HG03108 (cell line): ENCODE results near the gene HIF3A.
"Not testable (repeated sequence)": the region's sequence is repeated elsewhere in the genome, so short reads cannot be mapped to it uniquely, and the experiment has no call there.

Experiments used
- ATAC-seq: cut with Tn5 transposase; IDR thresholded peaks from one replicate; pipeline ENCODE4 v1.9.1; 2021; ENCODE audit warnings: moderate library complexity; ENCODE audit not compliant: unreplicated experiment

HIF3A gene

GRCh38 chr19:46296722-46297461 lies at the start of gene HIF3A:
Gene HIF3A, plus strand, starts transcription at chr19:46297042. Its CDS starts 35 bp downstream, at chr19:46297077.
- ATAC-seq = no peak

DNA sequence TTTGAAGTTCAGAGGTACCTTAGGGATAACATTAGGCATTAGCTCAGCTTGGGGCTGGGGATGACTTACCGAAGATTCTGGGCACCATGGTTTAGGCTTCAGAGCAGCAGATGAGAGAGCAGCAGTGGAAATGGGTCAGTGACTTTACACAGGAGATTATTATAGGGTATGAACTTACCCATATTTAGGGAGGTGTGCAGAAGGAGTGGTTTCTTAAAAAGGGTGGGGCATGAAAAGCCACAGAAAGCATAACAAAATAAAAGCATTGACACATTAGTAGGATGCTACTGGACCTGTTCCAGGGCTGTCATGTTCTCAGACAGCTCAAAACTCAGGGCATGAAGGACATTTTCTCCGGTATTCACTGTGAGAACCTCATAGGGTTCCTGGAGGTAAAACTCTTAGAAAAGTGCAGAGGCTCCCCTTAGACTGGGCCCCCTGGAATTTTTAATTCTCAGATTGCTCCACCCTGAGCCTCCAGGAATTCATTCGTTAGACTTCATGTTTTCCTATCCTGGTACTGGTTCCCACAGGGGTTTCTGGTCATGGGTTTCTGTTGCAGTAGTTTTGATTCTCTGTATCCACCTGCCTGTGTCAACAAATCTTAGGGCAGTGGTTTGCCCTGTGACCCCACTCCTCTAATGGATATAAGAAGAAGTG lies 46.6 kb upstream of the HIF3A start:
- ATAC-seq = no peak

- ATAC-seq = no peak
These were observed 45.4 kb upstream of the HIF3A start for GRCh38 chr19:46251416-46251815.

DNA sequence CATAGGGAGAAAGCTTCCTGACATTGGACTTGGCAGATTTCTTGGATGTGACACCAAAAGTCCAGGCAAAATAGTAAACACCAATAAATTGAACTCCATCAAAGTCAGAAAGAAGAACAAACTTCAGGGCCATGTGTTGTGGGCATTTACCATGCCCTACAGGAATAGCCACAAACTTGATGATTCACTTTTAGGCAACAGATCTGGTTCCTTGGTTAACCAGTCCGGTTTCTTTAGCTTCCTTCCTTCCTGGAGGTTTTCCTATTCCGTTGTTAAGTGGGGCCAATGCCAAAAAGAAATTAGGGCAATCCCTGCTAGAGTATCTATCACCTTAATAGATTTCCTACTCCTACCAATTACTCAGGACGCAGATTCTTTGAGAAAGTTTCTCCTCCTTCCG lies 42.1 kb upstream of the HIF3A start:
- ATAC-seq = no peak

- no peak for ATAC-seq
These were observed 40.0 kb upstream of the HIF3A start for GRCh38 chr19:46256855-46257254.

DNA sequence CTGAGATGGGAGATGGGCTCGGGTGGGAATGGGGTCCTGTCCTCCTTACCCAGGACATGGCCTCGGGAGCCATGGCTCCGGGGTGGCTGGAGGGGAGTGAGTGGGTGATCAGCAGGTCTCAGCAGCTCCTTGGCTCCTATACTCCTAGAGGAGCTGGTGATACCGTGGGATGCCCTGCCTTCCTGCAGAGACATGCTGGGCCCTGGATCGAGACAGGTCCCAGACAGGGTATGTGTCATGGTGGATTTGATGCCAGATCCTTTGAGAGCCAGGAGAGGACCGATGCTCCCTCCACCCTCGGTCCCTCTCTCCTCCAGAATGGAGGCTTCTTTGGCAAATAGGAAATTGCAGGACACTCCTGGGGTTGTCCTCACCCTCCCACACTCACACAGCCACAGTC lies 35.3 kb upstream of the HIF3A start:
- ATAC-seq = not testable (repeated sequence)

DNA sequence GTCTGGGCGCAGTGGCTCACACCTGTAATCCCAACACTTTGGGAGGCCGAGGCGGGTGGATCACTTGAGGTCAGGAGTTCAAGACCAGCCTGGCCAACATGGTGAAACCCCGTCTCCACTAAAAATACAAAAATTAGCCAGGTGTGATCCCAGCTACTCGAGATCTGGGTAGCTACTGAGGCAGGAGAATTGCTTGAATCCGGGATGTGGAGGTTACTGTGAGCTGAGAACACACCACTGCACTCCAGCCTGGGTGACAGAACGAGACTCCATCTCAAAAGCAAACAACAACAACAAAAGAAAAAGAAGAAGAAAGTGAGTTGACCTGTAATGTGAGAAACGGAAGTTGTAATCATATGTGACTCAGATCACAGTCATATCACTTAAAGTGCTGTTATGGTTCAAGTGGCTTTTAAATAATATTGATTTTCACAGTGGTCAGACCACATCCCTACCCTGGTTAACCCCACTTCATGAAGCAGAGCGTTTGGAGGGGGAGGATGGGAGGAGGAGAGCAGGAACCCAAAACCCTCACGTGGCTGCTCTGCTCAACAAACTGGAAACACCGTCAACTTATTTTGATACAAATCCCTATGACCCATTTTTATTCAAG lies 34.1 kb upstream of the HIF3A start:
- peak; percentile 70 for ATAC-seq

DNA sequence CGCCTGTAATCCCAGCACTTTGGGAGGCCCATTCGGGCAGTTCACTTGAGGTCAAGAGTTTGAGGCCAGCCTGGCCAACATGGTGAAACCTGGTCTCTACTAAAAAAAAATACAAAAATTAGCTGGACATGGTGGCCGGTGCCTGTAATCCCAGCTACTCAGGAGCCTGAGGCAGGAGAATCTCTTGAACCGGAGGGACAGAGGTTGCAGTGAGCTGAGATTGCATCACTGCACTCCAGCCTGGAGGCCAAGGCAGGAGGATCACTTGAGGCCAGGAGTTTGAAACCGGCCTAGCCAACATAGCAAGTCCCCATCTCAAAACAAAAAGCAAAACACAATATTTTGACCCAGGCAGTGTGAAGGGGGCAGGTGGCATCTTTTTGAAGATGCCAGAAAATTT lies 32.0 kb upstream of the HIF3A start:
- not testable (repeated sequence) for ATAC-seq

DNA sequence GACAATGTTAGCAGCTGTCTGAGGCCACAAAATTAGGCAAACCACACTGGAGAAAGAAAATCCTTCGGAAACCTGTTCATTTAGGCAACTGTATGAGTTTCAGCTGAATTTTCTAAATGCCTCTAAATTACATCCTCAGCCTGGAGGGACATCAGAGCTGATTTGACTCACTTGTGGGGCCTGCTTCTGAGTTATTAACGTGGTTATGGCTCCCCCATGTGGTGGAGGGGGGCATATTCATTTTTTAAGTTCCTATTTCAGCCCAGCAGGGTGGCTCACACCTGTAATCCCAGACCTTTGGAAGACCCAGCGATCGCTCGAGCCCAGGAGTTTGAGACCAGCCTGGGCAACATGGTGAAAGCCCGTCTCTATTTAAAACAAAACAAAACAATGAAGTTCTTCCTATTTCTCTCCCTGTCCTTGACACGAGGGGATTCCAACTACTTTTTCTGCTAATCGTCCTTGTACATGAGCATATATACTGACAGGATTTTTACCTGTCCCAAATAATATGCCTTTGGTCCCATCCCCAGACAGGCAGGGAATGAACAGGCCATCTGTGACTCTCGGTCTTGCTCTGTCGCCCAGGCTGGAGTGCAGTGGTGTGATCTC lies 31.5 kb upstream of the HIF3A start:
- ATAC-seq = no peak

DNA sequence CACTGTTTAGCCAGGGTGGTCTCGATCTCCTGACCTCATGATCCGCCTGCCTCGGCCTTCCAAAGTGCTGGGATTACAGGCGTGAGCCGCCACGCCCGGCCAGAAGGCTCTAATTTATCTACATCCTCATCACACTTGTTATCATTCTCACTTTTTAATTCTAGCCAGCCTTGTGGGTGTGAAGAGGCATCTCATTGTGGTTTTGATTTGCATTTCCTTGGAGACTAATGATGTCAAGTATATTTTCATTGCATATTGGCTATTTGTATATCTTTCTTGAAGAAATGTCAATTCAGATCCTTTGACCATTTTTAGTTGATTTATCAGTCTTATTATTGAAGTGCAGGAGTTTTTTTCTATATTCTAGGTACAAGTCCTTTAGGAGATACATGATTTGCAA lies 27.7 kb upstream of the HIF3A start:
- no peak for ATAC-seq

- ATAC-seq = no peak
These were observed 26.2 kb upstream of the HIF3A start for GRCh38 chr19:46270521-46271256.

GRCh38 chr19:46271481-46272197 lies 25.2 kb upstream of the HIF3A start:
- no peak for ATAC-seq

DNA sequence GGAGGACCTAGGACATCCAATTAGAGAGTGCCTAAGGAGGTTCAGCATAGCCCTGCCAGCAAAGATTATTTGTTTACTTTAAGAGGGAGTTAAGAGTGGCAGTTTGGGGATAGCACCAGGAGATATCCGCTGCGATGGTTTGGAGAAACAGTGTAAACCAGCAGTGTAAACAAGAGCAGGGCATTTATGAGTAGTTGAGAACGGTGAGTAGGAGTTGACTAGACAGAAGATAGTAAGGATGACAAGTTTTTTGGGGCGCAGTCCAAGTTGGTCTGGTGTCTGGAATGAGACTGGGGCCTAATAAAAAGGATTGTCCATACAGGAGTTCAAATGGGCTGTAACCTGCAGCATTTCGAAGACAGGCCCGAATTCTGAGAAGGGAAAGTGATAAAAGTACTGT lies 22.9 kb upstream of the HIF3A start:
- not testable (repeated sequence) for ATAC-seq

GRCh38 chr19:46279177-46279576 lies 17.7 kb upstream of the HIF3A start:
- ATAC-seq = no peak

DNA sequence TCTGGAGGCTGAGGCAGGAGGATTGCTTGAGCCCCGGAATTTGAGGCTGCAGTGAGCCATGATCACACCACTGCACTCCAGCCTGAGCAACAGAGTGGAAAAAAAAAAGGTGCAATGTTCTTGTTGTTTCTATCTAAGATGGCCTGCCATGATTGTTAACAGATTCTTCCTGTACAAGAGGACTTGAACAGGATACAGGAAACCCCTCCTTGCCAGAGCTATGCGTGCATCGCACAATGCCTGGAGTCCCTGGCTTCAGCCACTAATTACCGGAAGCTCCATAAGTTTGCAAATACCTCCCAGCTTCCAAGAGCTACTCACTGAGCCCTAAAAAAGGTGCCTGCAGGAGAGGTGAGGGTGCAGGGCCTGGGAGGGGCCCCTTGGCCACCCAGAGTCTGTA lies 13.1 kb upstream of the HIF3A start:
- no peak for ATAC-seq

DNA sequence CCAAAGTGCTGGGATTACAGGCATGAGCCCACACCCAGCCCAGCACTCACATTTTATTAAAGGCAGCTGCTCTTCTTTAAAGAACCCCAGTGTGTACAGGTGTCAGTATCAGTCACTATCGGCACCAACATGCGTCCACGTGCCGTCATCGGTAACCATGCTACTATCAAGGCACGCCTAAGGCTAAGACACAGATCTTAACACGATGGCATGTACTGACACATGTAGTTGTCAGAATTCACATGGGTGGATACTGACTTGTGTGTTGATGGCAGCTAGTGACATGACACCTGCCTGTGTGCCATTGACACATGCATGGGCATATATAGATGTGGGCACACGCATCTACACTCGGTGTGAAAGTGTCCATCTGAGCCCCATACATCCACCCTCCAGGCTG lies 12.2 kb upstream of the HIF3A start:
- ATAC-seq = no peak

- no peak for ATAC-seq
These were observed 9.3 kb upstream of the HIF3A start for GRCh38 chr19:46287585-46287984.

DNA sequence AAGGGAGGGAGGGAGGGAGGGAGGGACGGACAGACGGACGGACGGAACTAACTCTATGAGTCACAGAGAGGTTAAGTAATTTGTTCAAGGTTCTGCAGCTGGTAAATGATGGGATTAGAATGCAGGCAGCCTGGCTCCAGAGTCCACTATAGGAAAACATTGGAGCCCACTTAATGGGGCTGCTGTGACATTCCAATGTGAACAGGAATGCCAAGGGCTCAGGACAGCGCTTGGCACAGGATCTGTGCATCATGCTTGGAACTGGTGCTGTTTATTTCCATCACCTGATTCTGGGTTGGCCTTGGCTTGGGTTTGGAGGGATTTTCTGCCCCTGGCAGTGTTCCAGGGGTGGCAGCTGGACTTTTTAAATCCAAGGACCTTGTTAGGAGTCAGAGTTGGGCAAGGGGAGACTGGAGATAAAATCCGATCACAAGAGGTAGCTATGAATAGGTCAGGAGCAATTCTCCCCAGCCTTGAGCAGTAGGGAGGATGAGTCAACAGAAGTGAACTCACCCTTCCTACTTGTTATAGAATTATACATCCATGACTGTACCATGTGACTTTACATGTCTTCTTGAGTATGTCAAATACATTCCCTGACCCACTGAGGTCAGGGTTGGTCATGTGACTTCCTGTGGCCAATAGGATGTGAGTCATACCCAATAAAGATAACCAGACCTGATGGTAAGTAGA lies 7.8 kb upstream of the HIF3A start:
- ATAC-seq = no peak

- no peak for ATAC-seq
These were observed 6.9 kb upstream of the HIF3A start for GRCh38 chr19:46289724-46290619.
